ENCODE measurements around the gene DCDC2B. TPM values are rescaled to one million over a fixed set of nuclear protein-coding genes. Genes with fewer than 3 reads are reported as not detected.

Gene DCDC2B
- total RNA-seq, 1 experiment from 2014 or later = not detected

- H4K5ac ChIP-seq (ENCODE audit: insufficient read length, low read depth, low read length) = no peak within 1 kb of the TSS
- no peak within 1 kb of the TSS for H2BK120ac ChIP-seq (ENCODE audit: low read depth, low read length, poor library complexity, severe bottlenecking)
- Mint-ChIP-seq H3K36me3 (ENCODE audit: insufficient read depth in 1 of 3, low read depth in 3 of 3) (no peaks in the 10 kb centered on the region), H3K4me3 (peak within 1 kb of the TSS in 1 of 2 experiments; percentile 21; a peak in 1 of 5 replicates), H3K9me3 (no peaks in the 10 kb centered on the region; a peak in 1 of 5 replicates), H3K4me1 (peaks cover 26 to 32% of the 10 kb centered on the region in 2 experiments), H3K27me3 (ENCODE audit: low read depth) (peaks cover 2% of the 10 kb centered on the region; the same call in 1 of the 2 replicates), H3K27ac (peak within 1 kb of the TSS; percentile 53 to 93 (median 64); a peak in 6 of 7 replicates)
- no peak within 1 kb of the TSS for H4K91ac ChIP-seq (ENCODE audit: insufficient read length, low read depth, low read length)
- no peaks in the 10 kb centered on the region for H3K23me2 ChIP-seq (ENCODE audit: insufficient read length, low read depth, low read length, poor library complexity, severe bottlenecking)
- no peak within 1 kb of the TSS for H3K23ac ChIP-seq (ENCODE audit: insufficient read length, low read depth, low read length)
- H4K8ac ChIP-seq (replicated peaks; ENCODE audit: insufficient read length, low read depth, low read length) = no peak within 1 kb of the TSS
- peak; percentile 51 for DNase-seq
- H2AK5ac ChIP-seq (ENCODE audit: insufficient read length, low read length) = no peak within 1 kb of the TSS
- H3K18ac ChIP-seq (ENCODE audit: insufficient read length, low read depth, low read length) = peak within 1 kb of the TSS; percentile 47
- no peak within 1 kb of the TSS for H3T11ph ChIP-seq (ENCODE audit: low read length)
- no peaks in the 10 kb centered on the region for H3K79me2 ChIP-seq (ENCODE audit: insufficient read depth, low read length)
- WGBS (ENCODE audit: extremely low coverage, insufficient read length, low lambda C conversion rate) = no CpG with 5 or more reads among the region's 25 CpGs
- H3K27ac ChIP-seq (ENCODE audit: insufficient read length, low read depth, low read length) = no peak within 1 kb of the TSS
- no peak within 1 kb of the TSS for H3K9ac ChIP-seq (ENCODE audit: extremely low read depth, insufficient read length, low read length)
- H2BK12ac ChIP-seq (ENCODE audit: insufficient read length, low read depth, low read length) = no peak within 1 kb of the TSS
- H3K79me1 ChIP-seq (ENCODE audit: insufficient read depth, low read depth, low read length, poor library complexity, severe bottlenecking) = no peaks in the 10 kb centered on the region
- H2BK15ac ChIP-seq (ENCODE audit: low read depth, low read length) = no peak within 1 kb of the TSS
- no peak within 1 kb of the TSS for H3K56ac ChIP-seq (ENCODE audit: insufficient read length, low read depth, low read length)
- H3K9me3 ChIP-seq (ENCODE audit: control insufficient read depth, low read depth, low read length) = no peaks in the 10 kb centered on the region
- no peak within 1 kb of the TSS for H3K4me2 ChIP-seq (ENCODE audit: insufficient read depth, insufficient read length, low read length)
- peak within 1 kb of the TSS; percentile 8; the same call in 1 of the 2 replicates for H3K14ac ChIP-seq (ENCODE audit: insufficient read depth, low read length)
- H3K27me3 ChIP-seq (ENCODE audit: insufficient read depth, low read length) = no peaks in the 10 kb centered on the region; the same call in 1 of the 2 replicates
- no peak within 1 kb of the TSS for H2BK5ac ChIP-seq (ENCODE audit: insufficient read length, low read length)
- H2AFZ ChIP-seq (ENCODE audit: low read length) = no peak within 1 kb of the TSS
- no peak within 1 kb of the TSS for H3K4ac ChIP-seq (ENCODE audit: low read depth, low read length)
- no peaks in the 10 kb centered on the region for H4K20me1 ChIP-seq (ENCODE audit: control insufficient read depth, insufficient read depth, insufficient read length)
- peaks cover 7% of the 10 kb centered on the region; the same call in 1 of the 2 replicates for H3K4me1 ChIP-seq (ENCODE audit: insufficient read depth, low read length)
- no peak within 1 kb of the TSS for H2BK20ac ChIP-seq (ENCODE audit: low read depth, low read length, poor library complexity, severe bottlenecking)
- TF ChIP-seq, protein P1, sequence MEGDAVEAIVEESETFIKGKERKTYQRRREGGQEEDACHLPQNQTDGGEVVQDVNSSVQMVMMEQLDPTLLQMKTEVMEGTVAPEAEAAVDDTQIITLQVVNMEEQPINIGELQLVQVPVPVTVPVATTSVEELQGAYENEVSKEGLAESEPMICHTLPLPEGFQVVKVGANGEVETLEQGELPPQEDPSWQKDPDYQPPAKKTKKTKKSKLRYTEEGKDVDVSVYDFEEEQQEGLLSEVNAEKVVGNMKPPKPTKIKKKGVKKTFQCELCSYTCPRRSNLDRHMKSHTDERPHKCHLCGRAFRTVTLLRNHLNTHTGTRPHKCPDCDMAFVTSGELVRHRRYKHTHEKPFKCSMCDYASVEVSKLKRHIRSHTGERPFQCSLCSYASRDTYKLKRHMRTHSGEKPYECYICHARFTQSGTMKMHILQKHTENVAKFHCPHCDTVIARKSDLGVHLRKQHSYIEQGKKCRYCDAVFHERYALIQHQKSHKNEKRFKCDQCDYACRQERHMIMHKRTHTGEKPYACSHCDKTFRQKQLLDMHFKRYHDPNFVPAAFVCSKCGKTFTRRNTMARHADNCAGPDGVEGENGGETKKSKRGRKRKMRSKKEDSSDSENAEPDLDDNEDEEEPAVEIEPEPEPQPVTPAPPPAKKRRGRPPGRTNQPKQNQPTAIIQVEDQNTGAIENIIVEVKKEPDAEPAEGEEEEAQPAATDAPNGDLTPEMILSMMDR (conservative IDR thresholded peaks at IDR 0.05) = no peak
These were observed 42.2 kb downstream of the DCDC2B start, which contains the start of gene LCK for GRCh38 chr1:32250893-32251716. Gene LCK, plus strand, starts transcription at chr1:32251265. Its CDS starts 23,065 bp downstream, at chr1:32274330.
